GM13976 (cell line): ENCODE data around the gene FXN.

Experiments used
- DNase-seq: peaks from one replicate; pipeline ENCODE4 v3.0.0; 2012; ENCODE audit warnings: low spot score
- CTCF ChIP-seq: IDR thresholded peaks from 2 replicates; pipeline ENCODE4 v1.5.1; 2012; ENCODE audit warnings: borderline replicate concordance, mild to moderate bottlenecking; ENCODE audit not compliant: insufficient read depth; ENCODE audit errors: extremely low read depth, missing control alignments, control extremely low read depth
- in situ Hi-C: fragments of 300-500 bp; cut with MboI; formaldehyde crosslinking; loops from one replicate; pipeline ENCODE4 v1.12.0; 2022; ENCODE audit warnings: low sequenced_read_pairs, mixed read lengths, inconsistent platforms; ENCODE audit not compliant: unreplicated experiment

The FXN gene

GRCh38 chr9:69070201-69070600, 34.6 kb downstream of the FXN start:
- no peak for DNase-seq
- in situ Hi-C loops, result loop anchor here (25.0 kb wide), 1 partner anchor 292 kb away; no protein-coding TSS in a partner anchor

DNA sequence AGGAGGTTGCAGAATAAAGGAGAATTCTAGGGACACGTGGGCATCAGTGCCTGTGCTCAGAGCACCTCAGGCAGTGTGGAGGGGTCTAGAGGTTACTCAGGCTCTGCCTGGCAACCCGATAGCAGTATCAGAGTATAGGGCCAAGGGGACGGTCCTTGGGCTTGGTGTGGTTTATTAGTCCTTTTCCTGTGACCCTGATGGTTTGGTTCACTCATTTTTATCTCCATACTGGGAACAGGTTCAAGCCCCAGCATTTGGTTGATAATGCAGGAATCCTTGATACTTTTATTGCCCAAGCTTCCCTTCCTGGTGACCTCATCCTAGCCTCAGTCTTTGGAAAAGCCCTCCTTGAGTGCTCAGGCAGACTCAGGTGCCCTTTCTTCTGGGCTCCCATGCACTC, 35.5 kb downstream of the FXN start:
- no peak for DNase-seq
- in situ Hi-C loops, result loop anchor here (25.0 kb wide), 1 partner anchor 291 kb away; no protein-coding TSS in a partner anchor
- no peak for TF ChIP-seq CTCF

More at GRCh38 chr9:69070201-69070600, 34.6 kb downstream of the FXN start:
- TF ChIP-seq CTCF, result no peak

- in situ Hi-C loops, result loop anchor here (25.0 kb wide), 1 partner anchor 289 kb away; no protein-coding TSS in a partner anchor
- no peak for DNase-seq
- no peak for TF ChIP-seq CTCF
Measured at GRCh38 chr9:69073103-69073502, 37.6 kb downstream of the FXN start.

DNA sequence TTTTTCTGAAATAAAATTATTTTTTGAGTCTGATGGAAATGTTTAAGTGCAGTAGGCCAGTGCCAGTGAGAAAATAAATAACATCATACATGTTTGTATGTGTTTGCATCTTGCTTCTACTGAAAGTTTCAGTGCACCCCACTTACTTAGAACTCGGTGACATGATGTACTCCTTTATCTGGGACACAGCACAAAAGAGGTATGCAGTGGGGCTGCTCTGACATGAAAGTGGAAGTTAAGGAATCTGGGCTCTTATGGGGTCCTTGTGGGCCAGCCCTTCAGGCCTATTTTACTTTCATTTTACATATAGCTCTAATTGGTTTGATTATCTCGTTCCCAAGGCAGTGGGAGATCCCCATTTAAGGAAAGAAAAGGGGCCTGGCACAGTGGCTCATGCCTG, 39.2 kb downstream of the FXN start:
- in situ Hi-C loops, result loop anchor here (25.0 kb wide), 1 partner anchor 288 kb away; no protein-coding TSS in a partner anchor
- DNase-seq, result no peak
- TF ChIP-seq CTCF, result no peak

- DNase-seq, result no peak
- TF ChIP-seq CTCF, result no peak
Measured at GRCh38 chr9:69076550-69076949, 41.0 kb downstream of the FXN start.

DNA sequence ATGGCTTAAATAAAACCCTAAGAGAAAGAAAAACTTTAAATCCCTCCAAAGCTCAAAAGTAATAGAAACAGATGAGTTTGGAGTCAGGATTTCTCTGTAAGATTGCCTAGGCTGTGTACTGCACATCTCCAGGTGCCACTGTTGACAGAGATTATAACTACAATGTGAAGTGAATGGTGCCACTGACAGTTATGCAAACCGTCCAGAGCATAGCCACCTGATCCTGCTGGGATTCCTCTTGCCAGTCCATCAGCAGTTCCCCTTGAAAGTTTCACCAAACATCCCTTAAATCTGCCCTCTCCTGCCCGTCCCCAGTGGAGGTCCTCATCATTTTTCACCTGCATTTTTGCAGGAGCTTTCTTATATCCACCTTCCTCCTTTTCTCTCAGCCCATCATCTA, 42.5 kb downstream of the FXN start:
- in situ Hi-C loops, result no loop called here
- TF ChIP-seq CTCF, result no peak
- no peak for DNase-seq

More at GRCh38 chr9:69076550-69076949, 41.0 kb downstream of the FXN start:
- in situ Hi-C loops, result no loop called here

GRCh38 chr9:69078581-69078980, 43.0 kb downstream of the FXN start:
- in situ Hi-C loops, result no loop called here
- DNase-seq, result no peak
- TF ChIP-seq CTCF, result no peak
